ENCODE data around the gene AACS.
"Not testable (repeated sequence)": the region's sequence is repeated elsewhere in the genome, so short reads cannot be mapped to it uniquely, and the experiment has no call there.

AACS gene, protein sequence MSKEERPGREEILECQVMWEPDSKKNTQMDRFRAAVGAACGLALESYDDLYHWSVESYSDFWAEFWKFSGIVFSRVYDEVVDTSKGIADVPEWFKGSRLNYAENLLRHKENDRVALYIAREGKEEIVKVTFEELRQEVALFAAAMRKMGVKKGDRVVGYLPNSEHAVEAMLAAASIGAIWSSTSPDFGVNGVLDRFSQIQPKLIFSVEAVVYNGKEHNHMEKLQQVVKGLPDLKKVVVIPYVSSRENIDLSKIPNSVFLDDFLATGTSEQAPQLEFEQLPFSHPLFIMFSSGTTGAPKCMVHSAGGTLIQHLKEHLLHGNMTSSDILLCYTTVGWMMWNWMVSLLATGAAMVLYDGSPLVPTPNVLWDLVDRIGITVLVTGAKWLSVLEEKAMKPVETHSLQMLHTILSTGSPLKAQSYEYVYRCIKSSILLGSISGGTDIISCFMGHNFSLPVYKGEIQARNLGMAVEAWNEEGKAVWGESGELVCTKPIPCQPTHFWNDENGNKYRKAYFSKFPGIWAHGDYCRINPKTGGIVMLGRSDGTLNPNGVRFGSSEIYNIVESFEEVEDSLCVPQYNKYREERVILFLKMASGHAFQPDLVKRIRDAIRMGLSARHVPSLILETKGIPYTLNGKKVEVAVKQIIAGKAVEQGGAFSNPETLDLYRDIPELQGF

DNA sequence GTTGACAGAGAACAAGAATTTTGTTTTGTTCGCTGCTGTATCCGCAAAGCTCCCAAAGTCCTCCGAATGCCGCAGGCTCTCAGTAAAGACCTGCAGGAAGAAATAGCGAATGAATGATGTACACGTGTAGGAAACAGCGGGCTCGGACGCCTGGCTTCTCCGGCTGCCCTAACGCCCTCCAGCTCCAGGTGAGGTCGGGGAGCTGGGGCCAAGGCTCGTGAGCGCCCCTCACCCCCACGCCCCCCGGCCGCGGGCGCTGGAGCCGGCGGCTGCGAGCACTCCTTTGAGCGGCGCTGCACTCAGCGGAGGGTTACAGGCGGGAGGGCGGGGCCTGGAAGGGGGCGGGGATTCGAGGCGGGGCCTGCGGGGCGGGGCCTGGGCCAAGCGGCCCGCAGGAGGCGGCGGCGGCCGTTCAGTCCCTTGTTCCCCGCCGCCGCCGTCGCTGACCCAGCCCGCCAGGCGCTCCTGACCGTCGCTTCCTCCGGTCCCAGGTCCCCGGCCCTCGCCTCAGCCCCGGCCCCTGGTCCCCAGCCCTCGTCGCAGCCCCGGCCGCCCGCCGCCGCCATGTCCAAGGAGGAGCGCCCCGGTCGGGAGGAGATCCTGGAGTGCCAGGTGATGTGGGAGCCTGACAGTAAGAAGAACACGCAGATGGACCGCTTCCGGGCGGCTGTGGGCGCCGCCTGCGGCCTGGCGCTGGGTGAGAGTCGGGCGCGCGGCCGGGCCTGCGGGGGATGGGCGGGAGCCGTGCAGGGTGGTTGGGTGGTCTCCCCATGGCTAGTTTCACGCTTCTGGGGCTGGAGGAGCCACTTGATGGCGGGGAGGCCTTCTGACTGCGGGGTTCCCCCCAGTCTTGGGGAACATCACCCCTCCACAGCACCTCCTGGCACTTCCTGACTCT is at the start of gene AACS:
AACS (plus strand) TSS at position 415 of the 898 bp plus-strand sequence; CDS start at position 565, 150 bp downstream.
- DNase-seq (ENCODE audit: low read depth, low spot score) = no peak

DNA sequence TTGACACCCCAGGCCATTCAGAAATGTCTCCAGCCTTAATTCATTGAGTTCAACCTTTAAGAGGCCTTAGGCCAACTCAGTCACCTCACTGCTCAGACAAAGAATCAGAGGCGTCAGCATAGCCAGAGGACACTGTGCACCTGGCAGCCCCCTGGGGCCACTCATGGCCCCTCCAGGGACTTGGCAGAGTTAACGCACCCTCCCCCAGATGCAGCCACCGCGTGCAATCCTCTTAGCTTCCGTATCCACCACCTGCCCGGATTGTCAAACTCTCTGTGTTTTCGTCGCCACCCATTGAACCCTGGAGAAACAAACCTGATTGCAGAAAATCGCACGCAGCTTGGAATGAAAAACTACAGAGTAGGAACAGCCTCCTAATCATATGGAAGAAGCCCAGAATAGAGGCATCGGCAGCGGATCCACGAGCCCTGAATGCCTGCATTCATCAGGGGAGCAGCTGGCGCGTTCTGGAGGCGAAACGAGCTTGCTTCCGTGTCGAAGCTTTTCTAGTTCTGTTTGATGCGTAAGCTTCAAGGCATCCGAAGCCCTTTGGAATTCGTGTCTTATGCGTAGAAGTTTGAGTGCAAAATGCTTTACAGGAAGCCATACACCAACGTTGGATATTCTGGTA is 49.4 kb upstream of the AACS start:
- DNase-seq (ENCODE audit: low read depth, low spot score) = no peak

- DNase-seq (ENCODE audit: low read depth, low spot score) = no peak
These were observed 47.4 kb upstream of the AACS start for GRCh38 chr12:125017801-125018200.

DNA sequence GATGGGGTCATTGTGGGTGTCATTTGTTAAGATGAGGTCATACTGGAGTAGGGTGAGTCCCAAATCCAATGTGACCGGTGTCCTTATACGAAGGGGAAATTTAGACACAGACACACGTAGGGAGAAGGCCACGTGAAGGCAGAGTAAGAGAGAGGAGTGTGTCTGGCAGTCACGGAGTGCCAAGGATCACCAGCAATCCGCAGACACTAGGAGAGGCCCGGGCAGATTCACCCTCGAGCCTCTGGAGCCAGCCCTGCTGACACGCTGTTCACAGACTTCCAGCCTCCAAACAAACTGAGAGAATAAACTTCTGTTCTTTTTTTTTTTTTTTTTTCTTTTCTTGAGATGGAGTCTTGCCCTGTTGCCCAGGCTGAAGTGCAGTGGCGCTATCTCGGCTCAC is 46.9 kb upstream of the AACS start:
- DNase-seq (ENCODE audit: low read depth, low spot score) = no peak

DNA sequence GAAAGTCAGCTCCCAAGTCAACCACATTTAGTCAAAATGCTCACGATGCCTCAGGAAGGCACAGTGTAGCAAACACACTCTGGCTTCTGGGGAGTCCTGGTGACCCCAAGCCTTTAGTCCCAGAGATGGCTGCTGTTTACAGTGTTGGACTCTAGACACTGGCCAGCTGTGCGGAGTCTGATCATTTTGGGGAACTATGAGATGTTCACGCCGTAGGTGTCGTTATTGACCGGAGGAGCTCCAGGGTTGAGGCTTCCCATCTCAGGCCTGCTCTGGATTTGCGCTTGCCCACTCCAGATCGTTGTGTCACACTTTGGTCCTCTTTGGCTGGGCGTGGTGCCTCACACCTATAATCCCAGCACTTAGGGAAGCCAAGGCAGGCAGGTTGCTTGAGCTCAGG is 44.1 kb upstream of the AACS start:
- DNase-seq (ENCODE audit: low read depth, low spot score) = no peak

GRCh38 chr12:125021771-125022170 is 43.5 kb upstream of the AACS start:
- no peak for DNase-seq (ENCODE audit: low read depth, low spot score)

DNA sequence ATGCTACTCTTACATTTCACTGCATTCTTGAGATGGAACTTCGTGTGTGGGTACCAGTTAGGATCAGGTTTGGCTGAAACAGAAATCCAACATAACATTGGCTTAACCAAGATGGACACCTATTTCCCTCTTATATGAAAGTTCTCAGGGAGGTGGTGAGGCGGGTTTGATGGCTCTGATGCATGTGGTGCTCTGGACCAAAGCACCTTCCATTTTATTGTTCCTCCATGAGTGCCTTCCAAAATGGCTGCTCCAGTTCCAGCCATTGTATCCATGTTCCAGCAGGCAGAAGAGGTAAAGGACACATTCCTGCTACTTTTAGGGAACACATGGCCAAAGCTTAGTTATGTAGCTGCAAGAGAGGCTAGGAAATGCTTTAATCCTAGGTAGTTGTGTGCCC is 42.2 kb upstream of the AACS start:
- DNase-seq (ENCODE audit: low read depth, low spot score) = no peak

DNA sequence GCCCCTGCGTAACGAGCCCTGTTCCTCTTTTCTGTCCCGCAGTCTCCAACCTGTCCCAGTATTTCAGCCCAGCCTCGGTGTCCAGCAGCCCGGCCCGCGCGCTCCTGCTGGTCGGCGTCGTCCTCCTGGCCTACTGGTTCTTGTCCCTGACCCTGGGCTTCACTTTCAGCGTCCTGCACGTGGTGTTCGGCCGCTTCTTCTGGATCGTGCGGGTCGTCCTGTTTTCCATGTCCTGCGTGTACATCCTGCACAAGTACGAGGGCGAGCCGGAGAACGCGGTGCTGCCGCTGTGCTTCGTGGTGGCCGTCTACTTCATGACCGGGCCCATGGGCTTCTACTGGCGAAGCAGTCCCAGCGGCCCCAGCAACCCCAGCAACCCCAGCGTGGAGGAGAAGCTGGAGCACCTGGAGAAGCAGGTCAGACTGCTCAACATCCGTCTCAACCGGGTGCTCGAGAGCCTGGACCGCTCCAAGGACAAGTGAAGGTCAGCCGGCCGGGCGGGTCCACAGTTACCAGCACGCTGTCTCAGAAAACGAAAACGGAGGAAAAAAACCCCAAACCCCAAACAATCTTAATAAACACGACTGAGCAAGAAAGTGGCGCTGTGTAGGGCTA is 40.2 kb upstream of the AACS start:
- DNase-seq (ENCODE audit: low read depth, low spot score) = no peak

GRCh38 chr12:125025606-125026235 is 39.5 kb upstream of the AACS start:
- DNase-seq (ENCODE audit: low read depth, low spot score) = no peak

GRCh38 chr12:125028106-125028505 is 37.1 kb upstream of the AACS start:
- no peak for DNase-seq (ENCODE audit: low read depth, low spot score)

GRCh38 chr12:125029761-125030358 is 35.4 kb upstream of the AACS start:
- no peak for DNase-seq (ENCODE audit: low read depth, low spot score)

DNA sequence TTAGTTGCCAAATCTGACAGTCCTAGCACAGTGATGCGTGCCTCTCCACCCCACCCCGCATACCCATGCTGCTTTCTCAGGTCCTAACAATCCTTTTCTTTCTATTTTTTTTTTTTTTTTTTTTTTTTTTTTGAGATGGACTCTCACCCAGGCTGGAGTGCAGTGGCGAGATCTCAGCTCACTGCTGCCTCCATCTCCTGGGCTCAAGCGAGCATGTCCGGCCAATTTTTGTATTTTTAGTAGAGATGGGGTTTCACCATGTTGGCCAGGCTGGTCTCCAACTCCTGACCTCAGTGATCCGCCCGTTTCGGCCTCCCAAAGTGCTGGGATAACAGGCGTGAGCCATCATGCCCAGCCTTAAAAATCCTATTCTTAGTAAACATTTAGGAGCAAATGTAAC is 33.8 kb upstream of the AACS start:
- not testable (repeated sequence) for DNase-seq (ENCODE audit: low read depth, low spot score)

DNA sequence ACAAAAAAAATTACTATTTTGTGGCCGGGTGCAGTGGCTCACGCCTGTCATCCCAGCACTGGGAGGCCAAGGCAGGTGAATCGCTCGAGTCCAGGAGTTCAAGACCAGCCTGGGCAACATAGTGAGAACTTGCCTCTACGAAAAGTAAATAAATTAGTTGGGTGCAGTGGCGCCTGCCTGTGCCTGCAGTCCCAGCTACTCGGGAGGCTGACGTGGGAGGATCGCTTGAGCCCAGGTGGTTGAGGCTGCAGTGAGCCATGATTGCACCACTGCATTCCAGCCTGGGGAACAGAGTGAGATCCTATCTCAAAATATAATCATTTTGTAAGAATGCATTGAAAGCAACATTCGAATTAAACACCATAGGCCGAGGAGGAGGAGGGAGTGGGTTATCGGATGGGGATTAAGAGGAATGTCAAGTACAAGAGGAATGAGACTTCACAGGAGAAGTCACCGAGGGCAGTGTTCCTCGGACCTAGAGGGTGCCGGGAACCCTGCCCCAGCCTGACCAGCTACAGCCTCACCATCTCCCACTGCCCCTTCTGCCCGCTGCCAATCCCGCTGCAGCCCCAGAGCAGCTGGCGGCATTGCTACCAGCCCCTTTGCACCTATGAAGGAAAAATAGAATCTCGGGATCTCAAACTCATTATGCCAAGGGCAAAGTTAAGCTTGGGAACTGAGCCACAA is 32.6 kb upstream of the AACS start:
- DNase-seq (ENCODE audit: low read depth, low spot score) = no peak

DNA sequence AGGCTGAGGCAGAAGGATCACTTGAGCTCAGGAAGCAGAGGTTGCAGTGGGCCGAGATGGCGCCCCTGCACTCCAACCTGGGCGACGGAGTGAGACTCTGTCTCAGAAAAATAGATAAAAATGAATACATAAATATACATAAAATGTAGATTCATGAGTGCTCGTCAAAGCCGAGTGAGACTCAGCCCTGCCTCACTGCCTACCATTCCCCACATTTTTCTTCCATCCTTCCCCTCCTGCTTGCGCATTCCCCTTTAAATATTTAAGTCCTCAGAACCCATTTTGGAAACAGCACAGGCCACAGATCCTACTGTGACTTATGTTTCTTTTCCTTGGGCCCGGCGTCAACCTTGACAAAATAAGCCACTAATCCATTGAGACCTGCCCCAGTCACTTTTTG is 31.9 kb upstream of the AACS start:
- DNase-seq (ENCODE audit: low read depth, low spot score) = no peak

GRCh38 chr12:125038976-125039625 is 26.1 kb upstream of the AACS start:
- DNase-seq (ENCODE audit: low read depth, low spot score) = no peak

GRCh38 chr12:125049093-125049458 is 16.2 kb upstream of the AACS start:
- no peak for DNase-seq (ENCODE audit: low read depth, low spot score)

GRCh38 chr12:125050446-125050845 is 14.8 kb upstream of the AACS start:
- no peak for DNase-seq (ENCODE audit: low read depth, low spot score)

- no peak for DNase-seq (ENCODE audit: low read depth, low spot score)
These were observed 14.4 kb upstream of the AACS start for GRCh38 chr12:125050868-125051267.

- DNase-seq (ENCODE audit: low read depth, low spot score) = no peak
These were observed 11.4 kb upstream of the AACS start for GRCh38 chr12:125053821-125054220.

Data from iPS DF 19.7 (cell line).